ENCODE measurements around the gene DCDC2B. TPM values are rescaled to one million over a fixed set of nuclear protein-coding genes. Genes with fewer than 3 reads are reported as not detected.

DCDC2B gene
- total and polyA plus RNA-seq, 2 donors from 2014 or later = not detected

GRCh38 chr1:32170991-32171390, 37.9 kb upstream of the DCDC2B start:
- H3K27me3 ChIP-seq (ENCODE audit: control insufficient read depth, insufficient read depth, low read length) = no peaks in the 10 kb centered on the region
- H3K9me3 ChIP-seq (ENCODE audit: control insufficient read depth in 2 of 3, insufficient read depth in 1 of 3, low read length in 3 of 3) = no peaks in the 10 kb centered on the region
- no peak for TF ChIP-seq CTCF (IDR thresholded peaks at IDR 0.05; ENCODE audit: borderline replicate concordance, extremely low read depth, insufficient read depth)
- DNase-seq (no peak), FAIRE-seq (no peak)
- peaks cover 5 to 64% (median 30%) of the 10 kb centered on the region in 3 donors for H3K36me3 ChIP-seq (ENCODE audit: control insufficient read depth in 2 of 3, insufficient read depth in 3 of 3, low read length in 3 of 3)
- no peak overlapping the region for H3K9ac ChIP-seq (ENCODE audit: low read length in 3 of 3)
- no peak overlapping the region for H3K27ac ChIP-seq (ENCODE audit: low read depth in 2 of 2, low read length in 2 of 2)
- no peak overlapping the region for H3K4me3 ChIP-seq (ENCODE audit: low read length in 3 of 3)
- no peaks in the 10 kb centered on the region for H3K4me1 ChIP-seq (ENCODE audit: control insufficient read depth in 2 of 3, insufficient read depth in 2 of 3, low read depth in 1 of 3, low read length in 3 of 3)
- intact Hi-C loops (cut with DNase I) = no loop called here

GRCh38 chr1:32172621-32173245, 36.2 kb upstream of the DCDC2B start:
- Histone ChIP-seq H3K27me3 (ENCODE audit: control insufficient read depth, insufficient read depth, low read length) (no peaks in the 10 kb centered on the region), H3K9ac (ENCODE audit: low read length in 3 of 3) (no peak overlapping the region), H3K27ac (ENCODE audit: low read depth in 2 of 2, low read length in 2 of 2) (no peak overlapping the region), H3K4me1 (ENCODE audit: control insufficient read depth in 2 of 3, insufficient read depth in 2 of 3, low read depth in 1 of 3, low read length in 3 of 3) (no peaks in the 10 kb centered on the region), H3K36me3 (ENCODE audit: control insufficient read depth in 2 of 3, insufficient read depth in 3 of 3, low read length in 3 of 3) (peaks cover 5 to 56% (median 24%) of the 10 kb centered on the region in 3 donors), H3K4me3 (ENCODE audit: low read length in 3 of 3) (no peak overlapping the region), H3K9me3 (ENCODE audit: control insufficient read depth in 2 of 3, insufficient read depth in 1 of 3, low read length in 3 of 3) (no peaks in the 10 kb centered on the region)
- FAIRE-seq = no peak
- no peak for TF ChIP-seq CTCF (IDR thresholded peaks at IDR 0.05; ENCODE audit: borderline replicate concordance, extremely low read depth, insufficient read depth)
- DNase-seq = no peak
- intact Hi-C loops (cut with DNase I) = no loop called here

- peaks cover 5 to 20% (median 19%) of the 10 kb centered on the region in 3 donors for H3K4me1 ChIP-seq (ENCODE audit: control insufficient read depth in 2 of 3, insufficient read depth in 2 of 3, low read depth in 1 of 3, low read length in 3 of 3)
- no peaks in the 10 kb centered on the region for H3K27me3 ChIP-seq (ENCODE audit: control insufficient read depth, insufficient read depth, low read length)
- DNase-seq = no peak
- peak overlapping the region; percentile 62 to 81 (median 73) for H3K4me3 ChIP-seq (ENCODE audit: low read length in 3 of 3)
- peaks cover 0 to 18% (median 3%) of the 10 kb centered on the region in 3 donors for H3K36me3 ChIP-seq (ENCODE audit: control insufficient read depth in 2 of 3, insufficient read depth in 3 of 3, low read length in 3 of 3)
- TF ChIP-seq CTCF (IDR thresholded peaks at IDR 0.05; ENCODE audit: borderline replicate concordance, extremely low read depth, insufficient read depth) = no peak
- no peaks in the 10 kb centered on the region for H3K9me3 ChIP-seq (ENCODE audit: control insufficient read depth in 2 of 3, insufficient read depth in 1 of 3, low read length in 3 of 3)
- no peak for FAIRE-seq
- peak overlapping the region; percentile 44 to 73 (median 71) for H3K9ac ChIP-seq (ENCODE audit: low read length in 3 of 3)
- intact Hi-C loops (cut with DNase I) = no loop called here
- H3K27ac ChIP-seq (ENCODE audit: low read depth in 2 of 2, low read length in 2 of 2) = peak overlapping the region; percentile 97 to 98
Observed at GRCh38 chr1:32178380-32179192, 30.3 kb upstream of the DCDC2B start.

Measured in kidney (tissue), 14 donors.